ENCODE results near the gene PTPRN2. TPM values are rescaled to one million over a fixed set of nuclear protein-coding genes. Genes with fewer than 3 reads are reported as not detected.

The PTPRN2 gene
- total RNA-seq, 1 experiment from 2014 or later = 2.1 TPM

- Histone ChIP-seq H2AFZ (ENCODE audit: low read depth, low read length, poor library complexity, severe bottlenecking) (no peak overlapping the region), H3K27ac (ENCODE audit: low read depth, low read length) (no peak overlapping the region), H3K4me1 (ENCODE audit: control insufficient read depth in 1 of 2, insufficient read depth in 2 of 2, low read length in 2 of 2) (no peaks in the 10 kb centered on the region), H3K79me2 (ENCODE audit: insufficient read depth, low read length) (no peaks in the 10 kb centered on the region), H3K9me2 (ENCODE audit: insufficient read depth) (no peaks in the 10 kb centered on the region), H3K4me2 (ENCODE audit: low read length) (no peak overlapping the region), H4K20me1 (ENCODE audit: insufficient read depth) (no peaks in the 10 kb centered on the region), H3K9ac (ENCODE audit: low read length) (no peak overlapping the region), H3K9me3 (ENCODE audit: control insufficient read depth in 1 of 2, insufficient read depth in 1 of 2, low read depth in 1 of 2, low read length in 2 of 2) (no peaks in the 10 kb centered on the region), H3K27me3 (ENCODE audit: insufficient read depth, low read length) (no peaks in the 10 kb centered on the region), H3K4me3 (replicated peaks in 1 of 2; ENCODE audit: low read depth in 1 of 2, low read length in 2 of 2) (no peak overlapping the region), H3K36me3 (ENCODE audit: control insufficient read depth in 1 of 2, insufficient read depth in 2 of 2, low read length in 2 of 2) (no peaks in the 10 kb centered on the region; a peak in 1 of 4 replicates)
- ChIA-PET CTCF (no interaction called here), POLR2A (no interaction called here), RAD21 (ENCODE audit: low non-redundant PET in 1 of 2, low total read pairs in 2 of 2, uncharacterized antibody in 2 of 2, unreplicated experiment in 2 of 2) (no interaction called here)
- ATAC-seq (no peak), DNase-seq (ENCODE audit: low read depth, low spot score) (no peak)
- no peak for TF ChIP-seq TCF7L2 (IDR thresholded peaks at IDR 0.05; ENCODE audit: borderline replicate concordance, extremely low read depth, insufficient read depth, insufficient read length)
- TF ChIP-seq ZFX (IDR thresholded peaks at IDR 0.05) = no peak
- TF ChIP-seq ZNF274 (IDR thresholded peaks at IDR 0.05; ENCODE audit: low read depth, low read length) = no peak
- TF ChIP-seq CTCF (IDR thresholded peaks at IDR 0.05 in 2 of 3, conservative IDR thresholded peaks at IDR 0.05 in 1 of 3; ENCODE audit: borderline replicate concordance in 1 of 3, insufficient read depth in 1 of 3, low read depth in 2 of 3, low read length in 2 of 3) = no peak
- TF ChIP-seq POLR2AphosphoS5 (IDR thresholded peaks at IDR 0.05; ENCODE audit: low read depth, low read length) = no peak
- TF ChIP-seq YY1 (IDR thresholded peaks at IDR 0.05; ENCODE audit: extremely low read depth, insufficient replicate concordance, low read depth, low read length) = no peak
- TF ChIP-seq EGR1 (IDR thresholded peaks at IDR 0.05; ENCODE audit: low read depth) = no peak
- TF ChIP-seq ZBTB33 (IDR thresholded peaks at IDR 0.05; ENCODE audit: extremely low read depth, insufficient replicate concordance, low read length) = no peak
- TF ChIP-seq RAD21 (IDR thresholded peaks at IDR 0.05; ENCODE audit: low read depth) = no peak
- no peak for TF ChIP-seq ATF3 (IDR thresholded peaks at IDR 0.05)
- TF ChIP-seq SIN3A (IDR thresholded peaks at IDR 0.05; ENCODE audit: low read depth) = no peak
- TF ChIP-seq FOSL1 (IDR thresholded peaks at IDR 0.05; ENCODE audit: low read depth) = no peak
- no peak for TF ChIP-seq SP1 (IDR thresholded peaks at IDR 0.05; ENCODE audit: low read depth)
- TF ChIP-seq EZH2phosphoT487 (IDR thresholded peaks at IDR 0.05; ENCODE audit: borderline replicate concordance) = no peak
- TF ChIP-seq POLR2A (IDR thresholded peaks at IDR 0.05; ENCODE audit: borderline replicate concordance, extremely low read depth, insufficient read depth, insufficient read length) = no peak
- no peak for TF ChIP-seq REST (IDR thresholded peaks at IDR 0.05; ENCODE audit: low read depth)
- no peak for TF ChIP-seq SRF (IDR thresholded peaks at IDR 0.05; ENCODE audit: low read depth)
- TF ChIP-seq CBX3 (IDR thresholded peaks at IDR 0.05; ENCODE audit: low read depth) = no peak
- TF ChIP-seq CEBPB (IDR thresholded peaks at IDR 0.05; ENCODE audit: low read depth) = no peak
- TF ChIP-seq JUND (IDR thresholded peaks at IDR 0.05) = no peak
- intact Hi-C loops (cut with micrococcal nuclease) = no loop called here
- BruUV-seq (replicated peaks) = no TSS peak
Observed at GRCh38 chr7:158616050-158616449, 28.4 kb upstream of the PTPRN2 start.
